OCI-LY3 (cell line): ENCODE data around the gene LNPEP.

Experiments used
- H2AFZ ChIP-seq: fragments of 200-600, 300-600 bp; shearing (Covaris generic); 2 replicates; pipeline ENCODE4 v1.6.0; 2014; ENCODE audit warnings: antibody characterized with exemption, low read depth, low read length
- H3K27ac ChIP-seq: fragments of 200-600, 300-600 bp; sonication (generic); 2 replicates; pipeline ENCODE4 v1.5.1; 2014; ENCODE audit warnings: mild to moderate bottlenecking, low read length, moderate library complexity, mixed read lengths
- H3K27me3 ChIP-seq: fragments of 200-600, 300-600 bp; sonication (generic); 2 replicates; pipeline ENCODE4 v1.6.1; 2014; ENCODE audit warnings: low read depth, low read length, mixed read lengths
- H3K36me3 ChIP-seq: fragments of 200-600, 300-600 bp; sonication (generic); replicated peaks from 2 replicates; pipeline ENCODE3; 2014; ENCODE audit warnings: low read depth, low read length, mixed read lengths
- H3K4me1 ChIP-seq: fragments of 300-600, 200-600 bp; sonication (generic); 2 replicates; pipeline ENCODE4 v1.6.1; 2014; ENCODE audit warnings: low read length, mixed read lengths
- H3K4me2 ChIP-seq: fragments of 200-600, 300-600 bp; sonication (generic); 2 replicates; pipeline ENCODE4 v1.6.1; 2014; ENCODE audit warnings: low read length, mixed read lengths
- H3K4me3 ChIP-seq: fragments of 300-600, 200-600 bp; sonication (generic); 2 replicates; pipeline ENCODE4 v1.5.1; 2014; ENCODE audit warnings: antibody characterized with exemption, mild to moderate bottlenecking, low read length, moderate library complexity
- H3K79me2 ChIP-seq: fragments of 300-600, 200-600 bp; shearing (Covaris generic); 2 replicates; pipeline ENCODE4 v1.6.1; 2014; ENCODE audit warnings: mild to moderate bottlenecking, low read length, mixed read lengths
- H3K9ac ChIP-seq: fragments of 300-600, 200-600 bp; shearing (Covaris generic); 2 replicates; pipeline ENCODE4 v1.6.0; 2014; ENCODE audit warnings: mild to moderate bottlenecking, low read length, moderate library complexity
- H3K9me3 ChIP-seq: fragments of 200-600, 300-600 bp; shearing (Covaris generic); 2 replicates; pipeline ENCODE4 v1.6.1; 2014; ENCODE audit warnings: low read length, mixed read lengths; ENCODE audit not compliant: insufficient read depth
- H4K20me1 ChIP-seq: fragments of 200-600, 300-600 bp; sonication (generic); 2 replicates; pipeline ENCODE4 v1.6.1; 2016; ENCODE audit warnings: low read length, mixed read lengths; ENCODE audit not compliant: insufficient read depth
- EZH2phosphoT487 ChIP-seq: fragments of 200-600 bp; shearing (Covaris generic); IDR thresholded peaks from 2 replicates; pipeline ENCODE4 v1.6.1; 2018; ENCODE audit warnings: antibody characterized with exemption, mixed run types, low read depth
- TF ChIP-seq, protein P1 (sequence below): fragments of 200-600, 300-600 bp; sonication (generic); IDR thresholded peaks from 2 replicates; pipeline ENCODE4 v1.5.1; 2014; ENCODE audit warnings: antibody characterized with exemption, low read length, low read depth

Gene LNPEP

DNA sequence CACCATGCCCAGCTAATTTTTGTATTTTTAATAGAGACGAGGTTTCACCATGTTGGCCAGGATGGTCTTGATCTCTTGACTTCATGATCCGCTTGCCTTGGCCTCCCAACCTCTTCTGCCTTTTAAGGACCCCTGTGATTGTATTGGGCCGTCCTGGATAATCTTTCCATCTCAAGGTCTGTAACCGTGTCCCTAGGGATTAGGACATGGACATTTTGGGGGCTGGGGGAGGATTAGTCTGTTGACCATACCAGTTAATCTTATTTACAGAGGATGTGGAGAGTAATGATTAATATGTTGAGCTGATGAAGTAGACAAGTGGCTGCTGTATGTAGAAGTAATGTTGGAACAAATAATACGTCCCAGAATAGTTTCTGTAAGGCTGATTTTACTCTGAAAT is 23.1 kb downstream of the LNPEP start:
- Histone ChIP-seq H3K36me3 (peaks cover 12% of the 10 kb centered on the region), H3K27ac (no peak overlapping the region), H3K79me2 (peaks cover 68% of the 10 kb centered on the region), H3K9me3 (no peaks in the 10 kb centered on the region), H4K20me1 (peaks cover 27% of the 10 kb centered on the region), H3K4me3 (peak overlapping the region; percentile 53; the same call in 1 of the 2 replicates), H3K9ac (no peak overlapping the region), H3K4me2 (peak overlapping the region; percentile 68), H3K4me1 (peaks cover 59% of the 10 kb centered on the region), H3K27me3 (no peaks in the 10 kb centered on the region), H2AFZ (no peak overlapping the region)
- TF ChIP-seq, protein P1, sequence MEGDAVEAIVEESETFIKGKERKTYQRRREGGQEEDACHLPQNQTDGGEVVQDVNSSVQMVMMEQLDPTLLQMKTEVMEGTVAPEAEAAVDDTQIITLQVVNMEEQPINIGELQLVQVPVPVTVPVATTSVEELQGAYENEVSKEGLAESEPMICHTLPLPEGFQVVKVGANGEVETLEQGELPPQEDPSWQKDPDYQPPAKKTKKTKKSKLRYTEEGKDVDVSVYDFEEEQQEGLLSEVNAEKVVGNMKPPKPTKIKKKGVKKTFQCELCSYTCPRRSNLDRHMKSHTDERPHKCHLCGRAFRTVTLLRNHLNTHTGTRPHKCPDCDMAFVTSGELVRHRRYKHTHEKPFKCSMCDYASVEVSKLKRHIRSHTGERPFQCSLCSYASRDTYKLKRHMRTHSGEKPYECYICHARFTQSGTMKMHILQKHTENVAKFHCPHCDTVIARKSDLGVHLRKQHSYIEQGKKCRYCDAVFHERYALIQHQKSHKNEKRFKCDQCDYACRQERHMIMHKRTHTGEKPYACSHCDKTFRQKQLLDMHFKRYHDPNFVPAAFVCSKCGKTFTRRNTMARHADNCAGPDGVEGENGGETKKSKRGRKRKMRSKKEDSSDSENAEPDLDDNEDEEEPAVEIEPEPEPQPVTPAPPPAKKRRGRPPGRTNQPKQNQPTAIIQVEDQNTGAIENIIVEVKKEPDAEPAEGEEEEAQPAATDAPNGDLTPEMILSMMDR, result no peak
- no peak for TF ChIP-seq EZH2phosphoT487

DNA sequence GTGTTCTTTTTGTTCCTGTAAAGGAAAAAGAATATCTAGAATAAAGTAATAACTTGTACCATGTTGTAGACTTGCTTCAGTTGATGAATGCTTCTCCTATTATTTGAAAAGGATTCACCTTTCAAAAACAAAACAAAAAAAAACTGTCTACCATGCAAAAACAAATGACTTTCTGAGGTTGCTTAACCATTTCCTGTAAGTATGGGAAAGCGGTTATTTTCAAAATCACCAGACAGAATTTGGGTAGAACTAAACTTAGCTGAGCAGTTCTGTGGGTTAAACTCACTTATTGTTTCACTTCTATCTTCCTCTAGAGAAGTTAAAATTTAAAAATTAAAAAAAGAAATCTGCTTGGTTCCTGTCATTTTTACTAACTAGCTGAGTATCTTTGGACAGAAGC is 25.2 kb downstream of the LNPEP start:
- Histone ChIP-seq H3K4me2 (peak overlapping the region; percentile 62), H2AFZ (no peak overlapping the region), H3K4me3 (peak overlapping the region; percentile 29), H3K4me1 (peaks cover 59% of the 10 kb centered on the region), H3K79me2 (peaks cover 70% of the 10 kb centered on the region), H3K9me3 (no peaks in the 10 kb centered on the region), H3K27me3 (no peaks in the 10 kb centered on the region), H4K20me1 (peaks cover 24% of the 10 kb centered on the region), H3K27ac (peak overlapping the region; percentile 38), H3K9ac (no peak overlapping the region), H3K36me3 (peaks cover 12% of the 10 kb centered on the region)
- no peak for TF ChIP-seq EZH2phosphoT487
- TF ChIP-seq, protein P1, result no peak

DNA sequence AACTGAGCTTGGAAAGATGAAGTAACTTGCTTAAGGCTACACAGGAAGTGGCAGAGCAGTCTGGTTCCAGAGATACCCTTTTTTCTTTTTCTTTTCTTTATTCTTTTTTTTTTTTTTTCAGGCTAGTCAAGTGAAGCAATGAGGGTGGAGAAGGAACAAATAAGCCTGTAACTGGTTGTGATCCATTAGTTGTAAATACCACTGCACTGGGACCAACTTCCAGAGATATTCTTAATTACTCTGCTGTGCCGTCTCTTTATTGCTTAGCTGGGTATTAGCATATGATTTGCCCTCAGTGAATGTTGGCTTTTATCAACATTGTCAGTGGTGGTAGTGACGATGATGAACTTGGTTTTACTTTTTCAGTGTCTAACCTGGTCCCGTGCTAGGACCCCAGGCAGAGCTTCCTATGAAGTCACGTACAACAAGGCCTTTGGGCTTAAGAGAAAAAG is 26.7 kb downstream of the LNPEP start:
- H3K79me2 ChIP-seq, result peaks cover 59% of the 10 kb centered on the region
- no peak overlapping the region for H2AFZ ChIP-seq
- peaks cover 13% of the 10 kb centered on the region for H3K36me3 ChIP-seq
- TF ChIP-seq, protein P1, result no peak
- no peak for TF ChIP-seq EZH2phosphoT487
- no peaks in the 10 kb centered on the region for H3K27me3 ChIP-seq
- H3K4me2 ChIP-seq, result no peak overlapping the region
- H3K9ac ChIP-seq, result no peak overlapping the region
- no peak overlapping the region for H3K27ac ChIP-seq
- no peak overlapping the region for H3K4me3 ChIP-seq
- peaks cover 11% of the 10 kb centered on the region for H4K20me1 ChIP-seq
- peaks cover 46% of the 10 kb centered on the region for H3K4me1 ChIP-seq
- H3K9me3 ChIP-seq, result no peaks in the 10 kb centered on the region

DNA sequence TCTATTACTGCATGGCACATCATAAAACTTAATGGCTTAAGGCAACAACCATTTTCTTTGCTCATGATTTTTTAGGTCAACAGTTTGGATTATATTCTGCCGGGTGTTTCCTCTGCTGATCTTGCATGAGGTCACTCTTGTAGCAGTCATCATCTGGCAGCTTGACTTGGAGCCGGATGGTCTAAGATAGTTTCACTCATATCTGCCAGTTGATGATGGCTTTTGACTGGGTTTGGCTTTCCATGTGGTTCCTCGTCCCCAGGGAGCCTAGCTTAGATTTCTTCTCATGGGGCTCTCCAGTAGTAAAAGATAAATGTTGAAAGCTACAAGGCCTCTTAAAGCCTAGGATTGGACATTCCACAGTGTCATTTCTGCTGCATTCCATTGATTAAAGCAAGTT is 27.4 kb downstream of the LNPEP start:
- Histone ChIP-seq H3K9ac (no peak overlapping the region), H3K27me3 (no peaks in the 10 kb centered on the region), H3K4me1 (peaks cover 39% of the 10 kb centered on the region), H3K9me3 (no peaks in the 10 kb centered on the region), H3K79me2 (peaks cover 58% of the 10 kb centered on the region), H3K27ac (no peak overlapping the region), H3K4me3 (no peak overlapping the region), H2AFZ (no peak overlapping the region), H3K4me2 (no peak overlapping the region), H3K36me3 (peaks cover 13% of the 10 kb centered on the region), H4K20me1 (peaks cover 4% of the 10 kb centered on the region; the same call in 1 of the 2 replicates)
- no peak for TF ChIP-seq EZH2phosphoT487
- TF ChIP-seq, protein P1, result no peak
